HCT116 (cell line): ENCODE measurements around the gene LAMA4. TPM values are rescaled to one million over a fixed set of nuclear protein-coding genes. Genes with fewer than 3 reads are reported as not detected.

Source experiments
- ATAC-seq: fragments of 200-7000 bp; cut with Tn5 transposase; 2 replicates; pipeline ENCODE4 v1.9.1; 2020; ENCODE audit warnings: mild to moderate bottlenecking, moderate library complexity
- BruUV-seq: library from RNA; stranded (reverse); fragments of 400-500 nt; replicated peaks from 2 replicates; lab custom pipeline; 2021; lab: Mats Ljungman, UMichigan
- CTCF ChIA-PET: fragments of 300-600 bp; sonication (Branson Sonifier 250); formaldehyde crosslinking; loops from one replicate; lab custom pipeline; 2021; ENCODE audit warnings: antibody characterized with exemption; lab: Charles Lee
- POLR2A ChIA-PET: fragments of 300-600, 350-600 bp; sonication (Branson Sonifier 250); formaldehyde crosslinking; loops from one replicate; lab custom pipeline; 2021; ENCODE audit warnings: antibody characterized with exemption; lab: Charles Lee
- RAD21 ChIA-PET, 2 experiments: fragments of 300-600 bp; sonication (Branson Sonifier 250); formaldehyde crosslinking; loops; one replicate each; lab custom pipeline; 2023; ENCODE audit warnings: low total read pairs in 2 of 2; ENCODE audit not compliant: uncharacterized antibody in 2 of 2, unreplicated experiment in 2 of 2, low non-redundant PET in 1 of 2; lab: Charles Lee
- DNase-seq: peaks from one replicate; pipeline ENCODE4 v3.0.0-alpha.2; 2010; ENCODE audit warnings: low read depth, low spot score
- H2AFZ ChIP-seq: fragments of 200-600 bp; shearing (Covaris generic), sonication (generic); 2 replicates; pipeline ENCODE4 v1.6.1; 2017; ENCODE audit warnings: low read depth, mixed run types, mixed read lengths, antibody characterized with exemption, low read length; ENCODE audit not compliant: poor library complexity, severe bottlenecking
- H3K27ac ChIP-seq: 2 replicates; pipeline ENCODE4 v1.5.1; 2012; ENCODE audit warnings: low read depth, low read length
- H3K27me3 ChIP-seq: fragments of 200-600 bp; sonication (generic); 2 replicates; pipeline ENCODE4 v1.6.1; 2016; ENCODE audit warnings: mixed run types, low read length, mixed read lengths; ENCODE audit not compliant: insufficient read depth
- H3K36me3 ChIP-seq, 2 experiments: fragments of 200-500 bp in 1 of 2; fragments of 200-600 bp in 1 of 2; sonication (Bioruptor generic) in 1 of 2; sonication (generic) in 1 of 2; 2 replicates each; pipeline versions ENCODE4 v1.5.1 to v1.6.1; 2014 to 2016; ENCODE audit warnings: low read length in 2 of 2, inconsistent platforms in 1 of 2, mixed read lengths in 1 of 2, mixed run types in 1 of 2; ENCODE audit not compliant: insufficient read depth in 2 of 2, control insufficient read depth in 1 of 2
- H3K4me1 ChIP-seq, 2 experiments: fragments of 200-600 bp in 1 of 2; sonication (generic) in 1 of 2; 2 replicates each; pipeline versions ENCODE4 v1.5.1 to v1.6.1; 2012 to 2017; ENCODE audit warnings: low read length in 2 of 2, inconsistent platforms in 1 of 2, mild to moderate bottlenecking in 1 of 2, mixed read lengths in 1 of 2, mixed run types in 1 of 2, moderate library complexity in 1 of 2; ENCODE audit not compliant: insufficient read depth in 2 of 2, control insufficient read depth in 1 of 2
- H3K4me2 ChIP-seq: fragments of 200-600 bp; sonication (generic); 2 replicates; pipeline ENCODE4 v1.6.1; 2017; ENCODE audit warnings: mixed run types, low read length, mixed read lengths
- H3K4me3 ChIP-seq, 2 experiments: fragments of 200-600 bp in 1 of 2; sonication (generic) in 1 of 2; replicated peaks in 1 of 2; 2 replicates each; pipeline ENCODE4 v1.5.1; 2011 to 2016; ENCODE audit warnings: low read length in 2 of 2, control low read depth in 1 of 2, low read depth in 1 of 2, mild to moderate bottlenecking in 1 of 2, mixed read lengths in 1 of 2, mixed run types in 1 of 2
- H3K79me2 ChIP-seq: fragments of 200-600 bp; sonication (generic); 2 replicates; pipeline ENCODE4 v1.6.1; 2017; ENCODE audit warnings: mild to moderate bottlenecking, mixed run types, low read length, moderate library complexity, mixed read lengths; ENCODE audit not compliant: insufficient read depth
- H3K9ac ChIP-seq: fragments of 200-600 bp; sonication (generic); 2 replicates; pipeline ENCODE4 v1.6.1; 2016; ENCODE audit warnings: low read length, mixed read lengths
- H3K9me2 ChIP-seq: fragments of 200-600 bp; sonication (generic), shearing (Covaris generic); 2 replicates; pipeline ENCODE4 v1.6.1; 2017; ENCODE audit warnings: mixed run types, mild to moderate bottlenecking, moderate library complexity; ENCODE audit not compliant: insufficient read depth
- H3K9me3 ChIP-seq, 2 experiments: fragments of 200-500 bp in 1 of 2; fragments of 200-600 bp in 1 of 2; sonication (Bioruptor generic) in 1 of 2; sonication (generic) in 1 of 2; 2 replicates each; pipeline ENCODE4 v1.6.1; 2014 to 2017; ENCODE audit warnings: low read length in 2 of 2, mixed read lengths in 2 of 2, inconsistent platforms in 1 of 2, low read depth in 1 of 2, mild to moderate bottlenecking in 1 of 2, mixed run types in 1 of 2, moderate library complexity in 1 of 2; ENCODE audit not compliant: control insufficient read depth in 1 of 2, insufficient read depth in 1 of 2
- H4K20me1 ChIP-seq: fragments of 200-600 bp; sonication (generic), shearing (Covaris generic); 2 replicates; pipeline ENCODE4 v1.6.1; 2017; ENCODE audit warnings: mixed run types, mild to moderate bottlenecking, moderate library complexity; ENCODE audit not compliant: insufficient read depth
- CBX3 ChIP-seq: IDR thresholded peaks from 2 replicates; pipeline ENCODE4 v1.6.1; 2012; ENCODE audit warnings: low read depth
- CEBPB ChIP-seq: IDR thresholded peaks from 2 replicates; pipeline ENCODE4 v1.6.1; 2012; ENCODE audit warnings: low read depth
- CTCF ChIP-seq, 3 experiments: fragments of 200-600 bp in 1 of 3; sonication (generic) in 1 of 3; IDR thresholded peaks in 2 of 3; conservative IDR thresholded peaks in 1 of 3; 2 replicates each; pipeline ENCODE4 v1.5.1; 2012 to 2017; ENCODE audit warnings: low read depth in 2 of 3, low read length in 2 of 3, antibody characterized with exemption in 1 of 3, borderline replicate concordance in 1 of 3, control low read depth in 1 of 3, mild to moderate bottlenecking in 1 of 3, mixed read lengths in 1 of 3, mixed run types in 1 of 3, moderate library complexity in 1 of 3; ENCODE audit not compliant: insufficient read depth in 1 of 3
- EGR1 ChIP-seq: IDR thresholded peaks from 2 replicates; pipeline ENCODE4 v1.6.1; 2012; ENCODE audit warnings: low read depth
- ELF1 ChIP-seq: IDR thresholded peaks from 2 replicates; pipeline ENCODE4 v1.6.1; 2012; ENCODE audit warnings: low read depth, borderline replicate concordance
- EZH2 ChIP-seq: fragments of 200-600 bp; sonication (generic); IDR thresholded peaks from 2 replicates; pipeline ENCODE4 v1.6.1; 2017; ENCODE audit warnings: antibody characterized with exemption, mixed run types
- EZH2phosphoT487 ChIP-seq: fragments of 200-600 bp; IDR thresholded peaks from 2 replicates; pipeline ENCODE4 v1.6.1; 2018; ENCODE audit warnings: antibody characterized with exemption, borderline replicate concordance
- JUND ChIP-seq: IDR thresholded peaks from 2 replicates; pipeline ENCODE4 v1.6.1; 2012
- MAX ChIP-seq: IDR thresholded peaks from 2 replicates; pipeline ENCODE4 v1.6.1; 2012
- POLR2A ChIP-seq: IDR thresholded peaks from 2 replicates; pipeline ENCODE4 v1.7.0; 2011; ENCODE audit warnings: borderline replicate concordance; ENCODE audit not compliant: insufficient read depth, insufficient read length; ENCODE audit errors: extremely low read depth
- POLR2AphosphoS5 ChIP-seq: IDR thresholded peaks from 2 replicates; pipeline ENCODE4 v1.6.1; 2011; ENCODE audit warnings: mild to moderate bottlenecking, low read depth, low read length, moderate library complexity
- RAD21 ChIP-seq: IDR thresholded peaks from 2 replicates; pipeline ENCODE4 v1.6.1; 2012; ENCODE audit warnings: low read depth, mild to moderate bottlenecking
- SIN3A ChIP-seq: IDR thresholded peaks from 2 replicates; pipeline ENCODE4 v1.6.1; 2012; ENCODE audit warnings: low read depth
- SP1 ChIP-seq: IDR thresholded peaks from 2 replicates; pipeline ENCODE4 v1.6.1; 2012; ENCODE audit warnings: low read depth
- SRF ChIP-seq: IDR thresholded peaks from 2 replicates; pipeline ENCODE4 v1.6.1; 2012; ENCODE audit warnings: low read depth
- TCF7L2 ChIP-seq: IDR thresholded peaks from 2 replicates; pipeline ENCODE4 v1.7.0; 2011; ENCODE audit warnings: borderline replicate concordance, inconsistent platforms; ENCODE audit not compliant: insufficient read depth, insufficient read length; ENCODE audit errors: extremely low read depth
- YY1 ChIP-seq: IDR thresholded peaks from 2 replicates; pipeline ENCODE4 v1.6.1; 2011; ENCODE audit warnings: low read length, low read depth, moderate library complexity, mild to moderate bottlenecking; ENCODE audit not compliant: insufficient replicate concordance; ENCODE audit errors: extremely low read depth
- ZBTB33 ChIP-seq: IDR thresholded peaks from 2 replicates; pipeline ENCODE4 v1.6.1; 2011; ENCODE audit warnings: mild to moderate bottlenecking, low read length, moderate library complexity; ENCODE audit not compliant: insufficient replicate concordance; ENCODE audit errors: extremely low read depth
- ZFX ChIP-seq: fragments of 450-650 bp; IDR thresholded peaks from 2 replicates; pipeline ENCODE4 v1.6.1; 2017
- ZNF274 ChIP-seq: fragments of 200-500 bp; sonication (Bioruptor generic); IDR thresholded peaks from 2 replicates; pipeline ENCODE4 v1.6.1; 2014; ENCODE audit warnings: mild to moderate bottlenecking, low read depth, low read length, inconsistent platforms
- intact Hi-C: fragments of 100-400 bp; cut with micrococcal nuclease; formaldehyde crosslinking; loops from 2 replicates; pipeline ENCODE4 v1.10.0; 2022
- total RNA-seq: library from RNA; stranded (reverse); gene quantifications from one replicate; pipeline ENCODE4 v1.2.1, GENCODE V29; 2021; ENCODE audit not compliant: unreplicated experiment

The LAMA4 gene
- total RNA-seq, 1 experiment from 2014 or later: 2.2 TPM

- Histone ChIP-seq H3K79me2 (no peaks in the 10 kb centered on the region), H3K27ac (no peak overlapping the region), H3K36me3 (no peaks in the 10 kb centered on the region), H3K27me3 (no peaks in the 10 kb centered on the region), H3K9me3 (no peaks in the 10 kb centered on the region), H2AFZ (no peak overlapping the region), H3K9me2 (no peaks in the 10 kb centered on the region), H3K4me2 (no peak overlapping the region), H3K4me3 (no peak overlapping the region), H3K9ac (no peak overlapping the region), H3K4me1 (no peaks in the 10 kb centered on the region), H4K20me1 (no peaks in the 10 kb centered on the region)
- ChIA-PET CTCF (no interaction called here), POLR2A (no interaction called here), RAD21 (no interaction called here)
- no peak for DNase-seq
- no peak for ATAC-seq
- BruUV-seq: no TSS peak
- intact Hi-C loops: no loop called here
- TF ChIP-seq CEBPB (no peak), EZH2 (no peak), JUND (no peak), RAD21 (no peak), CTCF (IDR thresholded peaks at IDR 0.05 in 2 of 3, conservative IDR thresholded peaks at IDR 0.05 in 1 of 3; ENCODE audit: borderline replicate concordance in 1 of 3, insufficient read depth in 1 of 3, low read depth in 2 of 3, low read length in 2 of 3) (no peak), EZH2phosphoT487 (no peak), CBX3 (no peak), TCF7L2 (no peak), POLR2AphosphoS5 (no peak), SIN3A (no peak), POLR2A (no peak), ZNF274 (no peak), SRF (no peak), EGR1 (no peak), ZFX (no peak), ZBTB33 (no peak), ELF1 (no peak), YY1 (no peak), SP1 (no peak), MAX (no peak)
These were observed 123.5 kb downstream of the LAMA4 start for GRCh38 chr6:112130878-112131277.
